ENCODE measurements around the gene CD79B. TPM values are rescaled to one million over a fixed set of nuclear protein-coding genes. Genes with fewer than 3 reads are reported as not detected.

CD79B gene
- 10 to 100 TPM in 1 of 4 donors, 1 to 10 TPM in 3; 4.0 to 15.8 (median 6.0) TPM for total RNA-seq

- TF ChIP-seq, protein P1, sequence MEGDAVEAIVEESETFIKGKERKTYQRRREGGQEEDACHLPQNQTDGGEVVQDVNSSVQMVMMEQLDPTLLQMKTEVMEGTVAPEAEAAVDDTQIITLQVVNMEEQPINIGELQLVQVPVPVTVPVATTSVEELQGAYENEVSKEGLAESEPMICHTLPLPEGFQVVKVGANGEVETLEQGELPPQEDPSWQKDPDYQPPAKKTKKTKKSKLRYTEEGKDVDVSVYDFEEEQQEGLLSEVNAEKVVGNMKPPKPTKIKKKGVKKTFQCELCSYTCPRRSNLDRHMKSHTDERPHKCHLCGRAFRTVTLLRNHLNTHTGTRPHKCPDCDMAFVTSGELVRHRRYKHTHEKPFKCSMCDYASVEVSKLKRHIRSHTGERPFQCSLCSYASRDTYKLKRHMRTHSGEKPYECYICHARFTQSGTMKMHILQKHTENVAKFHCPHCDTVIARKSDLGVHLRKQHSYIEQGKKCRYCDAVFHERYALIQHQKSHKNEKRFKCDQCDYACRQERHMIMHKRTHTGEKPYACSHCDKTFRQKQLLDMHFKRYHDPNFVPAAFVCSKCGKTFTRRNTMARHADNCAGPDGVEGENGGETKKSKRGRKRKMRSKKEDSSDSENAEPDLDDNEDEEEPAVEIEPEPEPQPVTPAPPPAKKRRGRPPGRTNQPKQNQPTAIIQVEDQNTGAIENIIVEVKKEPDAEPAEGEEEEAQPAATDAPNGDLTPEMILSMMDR (IDR thresholded peaks at IDR 0.05): no peak
- DNase-seq (ENCODE audit: low spot score) (no peak), ATAC-seq (ENCODE audit: low FRiP score) (no peak)
These were observed at the start of gene CD79B for GRCh38 chr17:63931981-63932561. CD79B (minus strand) TSS chr17:63932331; CDS start chr17:63932261, 70 bp downstream.

- DNase-seq (ENCODE audit: low spot score) (no peak), ATAC-seq (ENCODE audit: low FRiP score) (no peak)
- TF ChIP-seq, protein P1 (IDR thresholded peaks at IDR 0.05): no peak
These were observed 46.4 kb upstream of the CD79B start for GRCh38 chr17:63978272-63979200.

- TF ChIP-seq, protein P1 (IDR thresholded peaks at IDR 0.05): no peak
- no peak for ATAC-seq (ENCODE audit: low FRiP score)
- no peak for DNase-seq (ENCODE audit: low spot score)
These were observed 44.6 kb upstream of the CD79B start for GRCh38 chr17:63976702-63977101.

- TF ChIP-seq, protein P1 (IDR thresholded peaks at IDR 0.05): no peak
- no peak for DNase-seq (ENCODE audit: low spot score)
- ATAC-seq (ENCODE audit: low FRiP score): no peak
These were observed 43.5 kb upstream of the CD79B start for GRCh38 chr17:63975541-63976092.

GRCh38 chr17:63974594-63975192, 42.6 kb upstream of the CD79B start:
- TF ChIP-seq, protein P1 (IDR thresholded peaks at IDR 0.05): no peak
- no peak for DNase-seq (ENCODE audit: low spot score)
- no peak for ATAC-seq (ENCODE audit: low FRiP score)

DNA sequence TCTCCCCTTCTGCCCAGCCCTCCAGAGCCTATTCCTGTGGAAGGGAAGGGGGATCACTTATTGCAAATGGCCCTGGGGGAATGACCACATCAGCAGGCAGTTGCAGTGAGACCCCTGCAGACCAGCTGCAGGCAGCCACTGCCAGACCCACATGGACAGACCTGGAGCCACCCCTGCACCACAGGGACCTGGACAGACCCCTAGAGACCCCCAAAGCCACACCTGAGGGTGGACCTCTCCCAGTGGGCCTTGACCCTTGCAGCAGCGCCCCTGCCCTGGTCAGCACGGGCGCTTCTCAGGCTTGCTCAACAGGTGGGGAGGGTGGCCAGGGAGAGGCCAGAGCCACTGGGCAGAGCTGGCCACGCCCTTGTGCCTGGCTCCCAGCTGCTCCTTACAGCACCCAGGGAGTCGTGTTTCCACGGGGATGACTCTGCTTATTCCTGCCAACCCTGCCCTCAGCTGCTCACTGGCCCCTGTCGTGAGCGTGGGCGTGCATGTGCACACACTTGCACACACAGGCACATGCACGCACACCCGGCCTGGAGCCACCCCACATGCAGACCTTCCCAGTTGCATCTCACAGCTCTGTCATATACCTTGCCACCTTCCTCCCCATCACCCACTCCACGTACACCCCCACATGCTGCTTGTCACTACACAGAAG, 41.9 kb upstream of the CD79B start:
- no peak for ATAC-seq (ENCODE audit: low FRiP score)
- TF ChIP-seq, protein P1 (IDR thresholded peaks at IDR 0.05): no peak
- no peak for DNase-seq (ENCODE audit: low spot score)
